ENCODE measurements around the gene PAX5. TPM values are rescaled to one million over a fixed set of nuclear protein-coding genes. Genes with fewer than 3 reads are reported as not detected.

PAX5 gene
- total RNA-seq, 1 donor from 2014 or later, result not detected

DNA sequence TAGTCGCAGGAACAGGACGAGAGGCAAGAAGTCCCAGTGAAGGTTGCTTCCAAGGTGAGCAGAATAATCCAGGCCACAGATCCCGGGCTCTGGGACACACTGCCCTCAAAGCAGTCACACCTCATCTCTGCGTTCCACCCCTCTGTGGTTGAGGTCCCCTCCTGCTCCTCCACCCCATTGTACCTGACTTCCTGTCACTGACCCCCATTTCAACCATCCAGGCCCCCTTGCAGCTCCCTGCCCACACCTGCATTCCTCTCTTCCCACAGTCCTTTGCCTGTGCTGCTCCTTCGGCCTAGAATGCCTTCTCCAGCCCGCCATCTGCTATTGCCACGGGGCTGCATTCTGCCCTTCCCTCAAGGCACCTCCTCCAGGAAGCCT, 73.5 kb downstream of the PAX5 start:
- TF ChIP-seq, protein P1, sequence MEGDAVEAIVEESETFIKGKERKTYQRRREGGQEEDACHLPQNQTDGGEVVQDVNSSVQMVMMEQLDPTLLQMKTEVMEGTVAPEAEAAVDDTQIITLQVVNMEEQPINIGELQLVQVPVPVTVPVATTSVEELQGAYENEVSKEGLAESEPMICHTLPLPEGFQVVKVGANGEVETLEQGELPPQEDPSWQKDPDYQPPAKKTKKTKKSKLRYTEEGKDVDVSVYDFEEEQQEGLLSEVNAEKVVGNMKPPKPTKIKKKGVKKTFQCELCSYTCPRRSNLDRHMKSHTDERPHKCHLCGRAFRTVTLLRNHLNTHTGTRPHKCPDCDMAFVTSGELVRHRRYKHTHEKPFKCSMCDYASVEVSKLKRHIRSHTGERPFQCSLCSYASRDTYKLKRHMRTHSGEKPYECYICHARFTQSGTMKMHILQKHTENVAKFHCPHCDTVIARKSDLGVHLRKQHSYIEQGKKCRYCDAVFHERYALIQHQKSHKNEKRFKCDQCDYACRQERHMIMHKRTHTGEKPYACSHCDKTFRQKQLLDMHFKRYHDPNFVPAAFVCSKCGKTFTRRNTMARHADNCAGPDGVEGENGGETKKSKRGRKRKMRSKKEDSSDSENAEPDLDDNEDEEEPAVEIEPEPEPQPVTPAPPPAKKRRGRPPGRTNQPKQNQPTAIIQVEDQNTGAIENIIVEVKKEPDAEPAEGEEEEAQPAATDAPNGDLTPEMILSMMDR (conservative IDR thresholded peaks at IDR 0.05; ENCODE audit: low read depth, low read length), result no peak
- no peak overlapping the region for H3K4me3 ChIP-seq (ENCODE audit: low read depth, low read length)
- DNase-seq (ENCODE audit: low read depth), result no peak

DNA sequence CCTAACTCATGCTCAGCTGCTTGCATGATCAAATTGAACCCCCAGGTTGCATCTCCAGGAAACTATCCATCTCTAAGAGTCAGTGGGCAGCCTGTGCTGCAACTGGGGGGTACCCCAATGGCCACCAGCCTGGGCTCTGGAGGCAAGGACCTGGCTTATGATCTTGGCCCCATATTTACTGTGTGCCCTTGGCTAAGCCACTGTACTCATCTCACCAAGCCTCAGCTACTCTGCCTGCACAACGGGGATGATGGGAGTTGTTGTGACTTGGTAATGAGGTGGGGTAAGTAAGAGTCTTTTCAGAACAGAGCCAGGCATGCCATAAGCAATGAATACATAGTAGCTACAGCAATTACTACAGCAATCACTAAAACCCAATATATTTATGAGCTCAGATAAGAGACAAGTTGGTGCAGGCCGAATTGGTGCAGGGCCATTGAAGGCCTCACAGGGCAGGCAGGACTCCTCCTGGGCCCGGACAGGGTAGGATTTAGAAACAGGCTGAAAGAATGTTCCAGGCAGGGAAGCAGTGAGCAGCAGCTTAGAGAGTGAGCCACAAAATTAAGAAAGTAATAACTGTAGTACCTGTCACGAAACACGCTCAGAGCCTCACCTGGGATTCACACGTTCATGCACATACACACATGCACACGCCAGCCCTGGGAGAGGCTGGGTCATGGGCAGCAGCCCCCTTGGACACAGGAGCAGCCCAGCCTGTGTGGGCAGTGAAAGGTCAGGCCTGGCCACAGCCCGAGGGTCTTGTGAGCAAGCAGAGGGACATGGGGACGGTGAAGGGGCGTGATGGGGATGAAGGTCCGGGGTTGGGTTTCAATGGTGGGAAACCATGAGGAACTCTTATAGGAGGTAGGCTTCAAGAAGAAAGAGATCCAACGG, 74.1 kb downstream of the PAX5 start:
- H3K4me3 ChIP-seq (ENCODE audit: low read depth, low read length), result no peak overlapping the region
- TF ChIP-seq, protein P1 (conservative IDR thresholded peaks at IDR 0.05; ENCODE audit: low read depth, low read length), result no peak
- DNase-seq (ENCODE audit: low read depth), result no peak

DNA sequence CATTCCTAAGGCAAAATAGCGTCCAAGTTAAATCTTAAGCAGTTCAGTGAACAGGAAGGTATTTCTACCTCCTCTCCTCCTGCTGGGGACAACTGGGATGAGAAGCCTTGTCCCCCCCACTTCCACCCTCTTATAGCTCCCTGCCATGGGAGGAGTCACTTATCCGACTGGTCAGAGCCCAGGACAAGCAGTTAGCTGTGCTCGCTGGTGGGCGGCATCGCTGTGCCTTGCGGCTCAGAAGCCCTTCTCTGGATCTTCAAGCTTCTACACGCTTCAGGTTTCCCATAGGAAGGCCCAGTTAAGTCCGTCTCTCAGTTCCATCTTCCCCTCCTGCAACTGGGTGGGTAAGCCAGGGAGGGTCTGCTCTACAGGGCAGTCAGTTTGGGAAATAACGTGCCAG, 77.2 kb downstream of the PAX5 start:
- DNase-seq (ENCODE audit: low read depth), result no peak
- H3K4me3 ChIP-seq (ENCODE audit: low read depth, low read length), result no peak overlapping the region
- TF ChIP-seq, protein P1 (conservative IDR thresholded peaks at IDR 0.05; ENCODE audit: low read depth, low read length), result no peak

DNA sequence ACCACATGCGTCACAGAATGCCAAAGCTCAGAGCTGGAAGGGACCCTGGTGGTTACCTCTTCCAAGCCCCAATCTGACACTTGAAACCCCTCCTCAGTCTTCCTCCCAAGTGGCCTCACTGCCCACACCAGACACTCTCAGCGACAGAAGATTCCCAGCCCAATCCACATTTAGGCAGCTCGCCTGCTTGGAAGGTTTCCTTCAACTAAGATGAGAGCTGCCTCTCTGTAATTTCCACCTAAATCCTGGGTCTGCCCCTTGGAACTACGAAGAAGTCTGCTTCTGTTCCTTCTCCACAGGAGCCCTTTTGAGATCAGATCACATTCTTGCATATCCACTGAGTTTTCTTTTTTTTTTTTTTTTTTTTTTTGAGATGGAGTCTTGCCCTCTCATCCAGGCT, 83.7 kb downstream of the PAX5 start:
- H3K4me3 ChIP-seq (ENCODE audit: low read depth, low read length), result no peak overlapping the region
- TF ChIP-seq, protein P1 (conservative IDR thresholded peaks at IDR 0.05; ENCODE audit: low read depth, low read length), result no peak

DNA sequence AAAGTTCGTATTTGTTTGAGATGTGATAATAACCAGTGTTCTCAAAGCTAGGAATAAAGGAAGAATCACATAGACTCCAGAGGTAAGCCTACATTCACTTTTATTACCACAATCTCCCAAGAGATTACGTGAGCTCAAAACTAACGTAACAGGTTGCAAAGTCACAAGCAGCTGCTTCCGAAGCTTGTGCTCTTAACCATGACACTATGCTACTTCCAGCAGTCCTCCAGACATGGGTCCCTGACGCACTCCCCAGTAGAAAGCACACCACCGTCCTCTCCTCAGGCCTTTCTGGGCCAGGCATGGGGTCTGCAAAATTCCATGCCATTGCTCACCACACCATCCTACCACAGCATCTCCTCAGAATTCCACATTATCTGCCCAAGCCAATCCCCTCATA, 84.6 kb downstream of the PAX5 start:
- TF ChIP-seq, protein P1 (conservative IDR thresholded peaks at IDR 0.05; ENCODE audit: low read depth, low read length), result no peak
- DNase-seq (ENCODE audit: low read depth), result no peak

More for the DNA sequence above, 83.7 kb downstream of the PAX5 start:
- DNase-seq (ENCODE audit: low read depth), result no peak

DNA sequence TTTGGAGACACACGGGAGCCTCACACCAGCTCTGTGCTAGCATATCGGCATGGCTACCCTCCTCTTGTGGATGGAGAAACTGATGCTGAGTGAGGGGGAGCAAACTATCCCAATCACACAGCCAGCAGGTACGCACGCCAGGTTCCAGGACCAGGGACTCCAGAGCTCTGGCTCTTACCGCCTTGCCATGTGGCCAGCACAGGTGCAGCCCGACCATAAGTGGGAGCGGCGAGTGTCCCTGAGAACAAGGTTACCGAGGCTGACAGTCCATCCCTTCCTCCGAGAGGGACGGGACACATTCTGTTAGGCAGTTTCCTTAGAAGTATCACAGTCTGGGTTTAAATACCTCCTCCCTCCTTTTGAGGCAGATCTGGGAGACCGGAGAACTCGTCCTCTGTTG, 86.0 kb downstream of the PAX5 start:
- H3K4me3 ChIP-seq (ENCODE audit: low read depth, low read length), result no peak overlapping the region
- no peak for DNase-seq (ENCODE audit: low read depth)
- TF ChIP-seq, protein P1 (conservative IDR thresholded peaks at IDR 0.05; ENCODE audit: low read depth, low read length), result no peak

More for the DNA sequence above, 84.6 kb downstream of the PAX5 start:
- H3K4me3 ChIP-seq (ENCODE audit: low read depth, low read length), result no peak overlapping the region

DNA sequence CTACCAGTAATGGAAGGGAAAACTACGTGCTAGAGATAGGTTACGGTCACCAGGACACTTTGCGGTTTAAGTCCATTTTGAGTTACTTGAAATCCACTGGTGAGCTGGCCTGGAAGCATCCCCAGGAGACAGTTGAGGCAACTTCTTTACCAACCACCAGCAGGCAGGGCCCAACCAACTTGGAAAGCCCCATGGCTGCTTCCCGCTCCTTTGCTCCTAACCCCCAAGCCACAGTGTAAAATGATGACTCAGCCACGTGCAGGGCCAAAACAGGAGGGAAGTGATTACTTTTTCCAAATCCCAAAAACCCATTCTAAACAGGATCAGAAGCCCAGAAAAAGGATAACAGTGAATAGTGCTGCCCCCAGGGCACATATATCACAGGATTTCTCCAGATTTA, 87.4 kb downstream of the PAX5 start:
- TF ChIP-seq, protein P1 (conservative IDR thresholded peaks at IDR 0.05; ENCODE audit: low read depth, low read length), result no peak
- no peak for DNase-seq (ENCODE audit: low read depth)
- no peak overlapping the region for H3K4me3 ChIP-seq (ENCODE audit: low read depth, low read length)
